Erythroblast (primary cell): ENCODE data around the gene FYTTD1.
A peak's percentile ranks its signal among the peaks of the same experiment; 100 is the strongest.
"Not testable (repeated sequence)": the region's sequence is repeated elsewhere in the genome, so short reads cannot be mapped to it uniquely, and the experiment has no call there.

Experiments
- DNase-seq, 2 experiments: peaks; one replicate each; lab custom pipeline; 2025; lab: John Stamatoyannopoulos, UW
- GATA1 ChIP-seq: IDR thresholded peaks from 2 replicates; pipeline ENCODE4 v1.6.1; 2011; ENCODE audit warnings: low read depth, mild to moderate bottlenecking, control low read depth, low read length, moderate library complexity
- POLR2A ChIP-seq: IDR thresholded peaks from 2 replicates; pipeline ENCODE4 v1.6.1; 2011; ENCODE audit warnings: mild to moderate bottlenecking, low read length

Gene FYTTD1

GRCh38 chr3:197749601-197750395 is at the start of gene FYTTD1:
Gene FYTTD1 (plus strand): TSS chr3:197749883. CDS start chr3:197749972, 89 bp downstream.
- DNase-seq: peak; percentile 83 to 92
- TF ChIP-seq GATA1: no peak
- TF ChIP-seq POLR2A: peak; percentile 59

- DNase-seq: no peak
Measured at GRCh38 chr3:197700095-197700494, 49.6 kb upstream of the FYTTD1 start.

GRCh38 chr3:197701841-197702240 is 47.8 kb upstream of the FYTTD1 start:
- DNase-seq: no peak

More at GRCh38 chr3:197700095-197700494, 49.6 kb upstream of the FYTTD1 start:
- TF ChIP-seq GATA1 (no peak), POLR2A (no peak)

GRCh38 chr3:197706658-197707057 is 43.0 kb upstream of the FYTTD1 start:
- TF ChIP-seq POLR2A (no peak), GATA1 (no peak)
- no peak for DNase-seq

More at GRCh38 chr3:197701841-197702240, 47.8 kb upstream of the FYTTD1 start:
- TF ChIP-seq POLR2A (no peak), GATA1 (no peak)

- no peak for TF ChIP-seq POLR2A
- TF ChIP-seq GATA1: no peak
- no peak for DNase-seq
Measured at GRCh38 chr3:197709135-197709534, 40.5 kb upstream of the FYTTD1 start.

- DNase-seq: not testable (repeated sequence)
Measured at GRCh38 chr3:197710965-197711364, 38.7 kb upstream of the FYTTD1 start.

- peak; percentile 35 to 86 for DNase-seq
- TF ChIP-seq GATA1 (no peak), POLR2A (no peak)
Measured at GRCh38 chr3:197711973-197712707, 37.5 kb upstream of the FYTTD1 start.

- no peak for DNase-seq
- no peak for TF ChIP-seq POLR2A
- no peak for TF ChIP-seq GATA1
Measured at GRCh38 chr3:197713477-197713822, 36.2 kb upstream of the FYTTD1 start.

- TF ChIP-seq POLR2A (no peak), GATA1 (no peak)
- no peak for DNase-seq
Measured at GRCh38 chr3:197714251-197714650, 35.4 kb upstream of the FYTTD1 start.

- DNase-seq: no peak
- no peak for TF ChIP-seq POLR2A
- no peak for TF ChIP-seq GATA1
Measured at GRCh38 chr3:197718891-197719290, 30.8 kb upstream of the FYTTD1 start.

- TF ChIP-seq GATA1 (no peak), POLR2A (no peak)
- DNase-seq: no peak
Measured at GRCh38 chr3:197720694-197721093, 29.0 kb upstream of the FYTTD1 start.

- TF ChIP-seq GATA1 (no peak), POLR2A (no peak)
- DNase-seq: no peak
Measured at GRCh38 chr3:197722734-197723133, 26.9 kb upstream of the FYTTD1 start.

GRCh38 chr3:197727878-197728277 is 21.8 kb upstream of the FYTTD1 start:
- DNase-seq: not testable (repeated sequence)

- TF ChIP-seq POLR2A (no peak), GATA1 (no peak)
- DNase-seq: no peak
Measured at GRCh38 chr3:197728487-197728886, 21.2 kb upstream of the FYTTD1 start.
